ENCODE measurements around the gene GBX2.

Gene GBX2

GRCh38 chr2:236177967-236178889, 10.0 kb upstream of the GBX2 start:
- peak overlapping the region; percentile 56 for H3K4me3 ChIP-seq (ENCODE audit: low read length)
- TF ChIP-seq CTCF (conservative IDR thresholded peaks at IDR 0.05; ENCODE audit: low read depth, low read length), result peak; percentile 88
- no peak for DNase-seq (ENCODE audit: low read depth)

GRCh38 chr2:236177604-236177966, 9.4 kb upstream of the GBX2 start:
- H3K4me3 ChIP-seq (ENCODE audit: low read length), result peak overlapping the region; percentile 56
- no peak for DNase-seq (ENCODE audit: low read depth)

GRCh38 chr2:236176951-236177350, 8.8 kb upstream of the GBX2 start:
- TF ChIP-seq CTCF (conservative IDR thresholded peaks at IDR 0.05; ENCODE audit: low read depth, low read length), result no peak
- no peak for DNase-seq (ENCODE audit: low read depth)
- H3K4me3 ChIP-seq (ENCODE audit: low read length), result no peak overlapping the region

More at GRCh38 chr2:236177604-236177966, 9.4 kb upstream of the GBX2 start:
- peak; percentile 65 for TF ChIP-seq CTCF (conservative IDR thresholded peaks at IDR 0.05; ENCODE audit: low read depth, low read length)

GRCh38 chr2:236176417-236176816, 8.2 kb upstream of the GBX2 start:
- H3K4me3 ChIP-seq (ENCODE audit: low read length), result no peak overlapping the region
- peak; percentile 84 for TF ChIP-seq CTCF (conservative IDR thresholded peaks at IDR 0.05; ENCODE audit: low read depth, low read length)
- no peak for DNase-seq (ENCODE audit: low read depth)

- no peak for DNase-seq (ENCODE audit: low read depth)
Measured at GRCh38 chr2:236175548-236176150, 7.5 kb upstream of the GBX2 start.

GRCh38 chr2:236173729-236174607, 5.8 kb upstream of the GBX2 start:
- no peak overlapping the region for H3K4me3 ChIP-seq (ENCODE audit: low read length)
- DNase-seq (ENCODE audit: low read depth), result no peak
- no peak for TF ChIP-seq CTCF (conservative IDR thresholded peaks at IDR 0.05; ENCODE audit: low read depth, low read length)

More at GRCh38 chr2:236175548-236176150, 7.5 kb upstream of the GBX2 start:
- TF ChIP-seq CTCF (conservative IDR thresholded peaks at IDR 0.05; ENCODE audit: low read depth, low read length), result no peak
- no peak overlapping the region for H3K4me3 ChIP-seq (ENCODE audit: low read length)
